ENCODE results near the gene EVC2.

DNA sequence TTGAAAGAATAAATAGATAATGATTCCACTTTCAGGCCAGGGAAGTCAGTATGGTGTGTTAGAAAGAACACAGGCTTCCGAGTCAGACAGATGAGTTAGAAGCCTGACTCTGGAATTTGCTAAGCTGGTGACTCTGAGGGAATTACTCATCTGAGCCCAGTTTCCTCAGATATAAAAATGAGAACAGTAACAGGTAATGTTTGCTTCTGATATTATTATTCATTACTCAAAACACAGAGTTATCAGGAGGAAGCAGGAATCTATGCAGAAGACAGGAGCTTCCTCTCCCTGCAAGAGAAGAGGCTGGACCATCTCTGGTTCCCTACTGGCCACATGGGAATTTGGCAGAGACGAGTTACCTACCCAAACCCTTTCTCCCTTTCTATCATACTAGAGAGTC is 163.1 kb downstream of the EVC2 start:
- TF ChIP-seq, protein P1, sequence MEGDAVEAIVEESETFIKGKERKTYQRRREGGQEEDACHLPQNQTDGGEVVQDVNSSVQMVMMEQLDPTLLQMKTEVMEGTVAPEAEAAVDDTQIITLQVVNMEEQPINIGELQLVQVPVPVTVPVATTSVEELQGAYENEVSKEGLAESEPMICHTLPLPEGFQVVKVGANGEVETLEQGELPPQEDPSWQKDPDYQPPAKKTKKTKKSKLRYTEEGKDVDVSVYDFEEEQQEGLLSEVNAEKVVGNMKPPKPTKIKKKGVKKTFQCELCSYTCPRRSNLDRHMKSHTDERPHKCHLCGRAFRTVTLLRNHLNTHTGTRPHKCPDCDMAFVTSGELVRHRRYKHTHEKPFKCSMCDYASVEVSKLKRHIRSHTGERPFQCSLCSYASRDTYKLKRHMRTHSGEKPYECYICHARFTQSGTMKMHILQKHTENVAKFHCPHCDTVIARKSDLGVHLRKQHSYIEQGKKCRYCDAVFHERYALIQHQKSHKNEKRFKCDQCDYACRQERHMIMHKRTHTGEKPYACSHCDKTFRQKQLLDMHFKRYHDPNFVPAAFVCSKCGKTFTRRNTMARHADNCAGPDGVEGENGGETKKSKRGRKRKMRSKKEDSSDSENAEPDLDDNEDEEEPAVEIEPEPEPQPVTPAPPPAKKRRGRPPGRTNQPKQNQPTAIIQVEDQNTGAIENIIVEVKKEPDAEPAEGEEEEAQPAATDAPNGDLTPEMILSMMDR (conservative IDR thresholded peaks at IDR 0.05 in 1 of 2, IDR thresholded peaks at IDR 0.05 in 1 of 2; ENCODE audit: low read depth in 1 of 2, low read length in 2 of 2) = no peak
- TF ChIP-seq EZH2 (IDR thresholded peaks at IDR 0.05; ENCODE audit: low read length, missing control alignments) = no peak
